Activated CD4-positive, alpha-beta T cell treated with anti-CD3 and anti-CD28 coated beads, Interleukin-2, amount 50 U/mL, for 24 hours (primary cell): ENCODE measurements around the gene PIGBOS1.
"Not testable (repeated sequence)": the region's sequence is repeated elsewhere in the genome, so short reads cannot be mapped to it uniquely, and the experiment has no call there.

Experiments
- DNase-seq, 2 donors: peaks; one replicate each; pipeline ENCODE4 v3.0.0-alpha.2; 2020; ENCODE audit warnings: low read depth in 1 of 2, low spot score in 1 of 2

PIGBOS1 gene

DNA sequence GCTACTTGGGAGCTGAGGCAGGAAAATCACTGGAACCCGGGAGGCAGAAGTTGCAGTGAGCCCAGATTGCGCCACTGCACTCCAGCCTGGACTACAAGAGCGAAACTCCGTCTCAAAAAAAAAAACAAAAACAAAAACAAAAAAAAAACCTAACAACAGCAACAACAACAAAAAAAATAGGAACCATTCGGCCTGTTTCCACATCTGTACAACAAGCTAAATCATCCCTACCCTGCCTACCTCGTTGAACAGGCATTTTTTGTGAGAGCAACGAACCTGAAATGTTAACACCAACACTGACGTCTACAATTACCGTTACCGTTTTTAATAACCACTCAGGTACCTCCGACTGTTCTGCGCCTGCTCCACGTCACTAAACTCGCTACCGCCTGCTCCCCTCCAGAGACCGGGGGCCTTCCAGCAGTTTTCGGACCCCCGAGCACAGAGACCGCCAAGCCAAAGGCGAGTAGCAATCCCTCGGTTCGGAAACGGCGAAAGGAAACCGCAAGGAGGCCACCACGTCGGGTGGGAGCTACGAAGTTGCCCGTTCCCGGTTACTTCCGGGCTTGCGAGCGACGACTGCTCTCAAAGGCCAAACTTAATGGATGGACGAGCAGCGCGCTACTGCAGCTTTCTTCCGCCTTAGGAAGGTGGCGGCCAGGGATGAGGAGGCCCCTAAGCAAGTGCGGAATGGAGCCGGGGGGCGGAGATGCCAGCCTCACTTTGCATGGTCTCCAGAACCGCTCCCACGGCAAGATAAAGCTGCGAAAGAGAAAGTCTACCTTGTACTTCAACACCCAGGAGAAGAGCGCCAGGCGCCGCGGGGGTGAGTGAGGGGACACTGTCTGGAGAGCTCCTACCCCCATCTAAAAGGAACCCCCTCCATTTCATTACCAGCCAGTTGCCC lies at the start of gene PIGBOS1, which contains the start of gene PIGB:
TSS of gene PIGBOS1 (minus strand) at position 536 of the 907 bp plus-strand sequence. CDS start 1,331 bp downstream, outside the sequence.
TSS of gene PIGB (plus strand) at position 635 of the 907 bp plus-strand sequence. CDS start at position 664, 29 bp downstream.
- peak; percentile 65 to 71 for DNase-seq

- no peak for DNase-seq
These were observed 48.1 kb upstream of the PIGBOS1 start for GRCh38 chr15:55366981-55367380.

GRCh38 chr15:55362641-55363040 lies 43.7 kb upstream of the PIGBOS1 start:
- no peak for DNase-seq

DNA sequence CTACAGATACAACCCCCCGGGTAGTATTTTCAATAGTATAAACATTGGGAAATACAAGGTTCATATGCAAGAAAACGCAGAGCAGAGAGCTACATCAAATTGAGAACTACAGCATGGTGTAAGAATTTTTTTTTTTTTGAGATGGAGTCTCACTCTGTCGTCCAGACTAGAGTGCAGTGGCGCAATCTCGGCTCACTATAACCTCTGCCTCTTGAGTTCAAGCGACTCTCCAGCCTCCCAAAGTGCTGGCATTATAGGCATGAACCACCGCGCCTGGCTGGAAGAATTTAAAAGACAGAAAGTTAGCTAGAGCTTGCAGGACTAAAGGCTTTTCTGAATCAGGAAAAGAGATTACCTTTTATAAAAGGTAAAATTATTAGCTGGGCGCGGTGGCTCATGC lies 42.1 kb upstream of the PIGBOS1 start:
- no peak for DNase-seq

- no peak for DNase-seq
These were observed 41.3 kb upstream of the PIGBOS1 start for GRCh38 chr15:55360256-55360655.

GRCh38 chr15:55358471-55358870 lies 39.5 kb upstream of the PIGBOS1 start:
- no peak for DNase-seq

GRCh38 chr15:55357774-55358173 lies 38.9 kb upstream of the PIGBOS1 start:
- no peak for DNase-seq

GRCh38 chr15:55356985-55357585 lies 38.2 kb upstream of the PIGBOS1 start:
- no peak for DNase-seq

DNA sequence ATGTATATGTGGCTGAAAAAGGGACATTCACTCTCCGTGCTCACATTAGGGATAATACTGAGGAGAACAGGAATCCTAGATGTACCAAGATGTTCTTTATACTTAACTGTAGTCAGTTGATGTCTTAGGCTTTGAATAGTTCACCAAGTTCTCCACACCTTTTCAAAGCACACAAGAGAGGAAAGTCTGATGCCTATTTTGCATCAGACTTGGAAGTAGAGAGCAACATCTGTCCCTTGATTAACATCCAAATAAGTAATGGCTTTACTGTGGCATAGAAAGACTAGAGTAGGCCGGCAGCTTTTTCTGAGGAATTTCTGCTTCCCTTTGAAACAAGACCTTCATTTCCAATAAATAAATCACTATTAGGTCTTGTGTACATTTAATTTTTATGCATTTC lies 34.1 kb upstream of the PIGBOS1 start:
- no peak for DNase-seq

DNA sequence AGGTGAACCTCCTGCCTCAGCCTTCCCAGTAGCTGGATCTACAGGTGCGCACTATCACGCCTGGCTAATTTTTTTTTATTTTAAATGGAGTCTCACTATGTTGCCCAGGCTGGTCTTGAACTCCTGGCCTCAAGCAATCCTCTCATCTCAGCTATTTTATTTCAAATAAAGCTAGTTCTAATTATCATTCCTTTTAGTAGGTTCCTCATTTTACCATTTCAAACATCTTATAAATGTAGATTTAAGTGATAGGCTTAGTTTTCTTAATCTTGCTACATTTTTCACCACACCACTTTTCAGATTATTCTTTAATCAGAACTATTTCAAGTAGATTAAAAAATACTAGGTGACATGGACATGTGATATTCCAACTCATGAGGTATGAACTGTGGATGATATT lies 30.4 kb upstream of the PIGBOS1 start:
- no peak for DNase-seq

DNA sequence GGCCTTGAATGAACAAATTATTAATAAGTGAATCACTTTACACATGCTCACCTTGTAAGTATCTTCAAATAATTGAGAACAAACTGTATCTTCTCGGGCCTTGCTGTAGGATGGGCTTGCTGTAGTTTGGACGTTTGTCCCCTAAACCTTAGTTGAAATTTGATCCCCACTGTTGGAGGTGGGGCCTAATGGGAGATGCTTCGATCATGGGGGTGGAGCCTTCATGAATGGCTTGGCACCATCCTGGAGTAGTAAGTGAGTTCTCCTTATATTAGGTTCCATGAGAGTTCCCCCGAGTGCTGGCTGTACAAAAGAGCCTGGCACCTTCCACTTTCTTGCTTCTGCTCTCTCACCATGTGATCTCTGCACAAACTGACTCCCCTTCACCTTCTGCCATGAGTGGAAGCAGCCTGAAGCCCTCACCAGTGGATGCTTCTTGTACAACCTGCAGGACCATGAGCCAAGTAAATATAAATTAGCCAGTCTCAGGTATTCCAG lies 29.4 kb upstream of the PIGBOS1 start:
- DNase-seq: no peak

GRCh38 chr15:55344206-55344605 lies 25.3 kb upstream of the PIGBOS1 start:
- no peak for DNase-seq

GRCh38 chr15:55343168-55343567 lies 24.2 kb upstream of the PIGBOS1 start:
- no peak for DNase-seq

DNA sequence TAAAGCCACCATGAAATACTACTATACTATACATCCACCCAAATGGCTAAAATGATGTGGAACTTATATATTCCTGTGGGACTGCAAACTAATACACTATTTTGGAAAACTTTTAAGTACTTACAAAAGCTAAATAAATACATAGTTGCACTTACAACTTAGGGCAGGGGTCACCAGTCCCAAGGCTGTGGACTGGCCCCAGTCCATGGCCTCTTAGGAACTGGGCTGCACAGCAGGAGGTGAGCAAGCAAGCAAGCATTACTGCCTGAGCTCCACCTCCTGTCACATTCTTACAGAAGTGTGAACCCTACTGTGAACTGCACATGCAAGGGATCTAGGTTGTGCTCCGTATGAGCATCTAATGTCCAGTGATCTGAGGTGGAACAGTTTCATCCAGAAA lies 18.2 kb upstream of the PIGBOS1 start:
- no peak for DNase-seq

DNA sequence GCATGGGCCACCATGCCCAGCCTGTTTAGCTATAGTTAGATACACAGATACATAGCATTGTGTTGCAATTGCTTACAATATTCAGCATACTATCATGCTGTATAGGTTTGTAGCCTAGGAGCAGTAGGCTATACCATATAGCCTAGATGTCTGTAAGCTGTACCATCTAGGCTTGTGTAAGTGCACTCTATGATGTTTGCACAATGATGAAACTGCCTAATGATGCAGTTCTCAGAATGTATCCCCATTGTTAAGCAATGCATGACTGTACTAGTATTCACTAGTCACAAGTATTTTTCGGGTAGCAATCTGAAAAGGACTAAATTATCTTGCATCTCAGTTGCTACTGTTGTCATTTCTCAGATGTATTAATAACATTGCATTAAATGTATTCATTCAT lies 16.1 kb upstream of the PIGBOS1 start:
- DNase-seq: no peak

DNA sequence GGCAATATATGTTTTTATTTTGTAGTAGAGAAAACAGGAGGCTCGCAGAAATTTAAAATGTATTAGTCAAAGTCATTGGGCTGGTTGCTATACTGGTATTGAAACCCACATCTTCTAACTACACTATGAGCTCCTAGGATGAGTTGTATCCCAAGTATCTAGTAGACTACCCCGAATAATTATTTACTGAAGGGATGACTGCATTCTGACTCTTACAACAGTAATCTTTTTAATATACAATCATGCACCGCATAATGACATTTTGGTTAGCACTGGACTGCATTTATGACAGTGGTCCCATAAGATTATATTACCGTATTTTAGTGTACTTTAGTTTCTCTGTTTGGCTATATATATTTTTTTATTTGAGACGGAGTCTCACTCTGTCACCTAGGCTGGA lies 15.4 kb upstream of the PIGBOS1 start:
- no peak for DNase-seq

- no peak for DNase-seq
These were observed 8.5 kb upstream of the PIGBOS1 start for GRCh38 chr15:55327387-55327786.

DNA sequence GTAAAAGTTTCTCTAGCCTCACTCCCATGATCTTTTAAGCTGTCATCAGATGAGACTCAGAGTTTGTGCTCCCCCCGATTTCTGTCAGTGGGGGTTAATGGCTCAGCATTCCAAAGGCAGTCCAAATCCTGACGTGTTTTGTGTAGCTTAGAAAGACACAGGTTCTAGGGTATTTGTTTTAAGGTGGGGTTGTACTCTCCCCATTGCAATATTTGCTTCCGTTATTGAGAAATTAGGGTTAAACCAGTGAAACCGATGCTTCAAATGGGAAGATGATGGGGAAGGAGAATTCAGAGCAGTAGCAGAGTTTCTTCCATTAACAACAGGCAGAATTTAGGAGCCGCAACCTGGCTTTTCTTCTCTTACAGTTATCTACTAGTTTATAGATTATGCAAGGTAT lies 3.5 kb upstream of the PIGBOS1 start:
- no peak for DNase-seq

DNA sequence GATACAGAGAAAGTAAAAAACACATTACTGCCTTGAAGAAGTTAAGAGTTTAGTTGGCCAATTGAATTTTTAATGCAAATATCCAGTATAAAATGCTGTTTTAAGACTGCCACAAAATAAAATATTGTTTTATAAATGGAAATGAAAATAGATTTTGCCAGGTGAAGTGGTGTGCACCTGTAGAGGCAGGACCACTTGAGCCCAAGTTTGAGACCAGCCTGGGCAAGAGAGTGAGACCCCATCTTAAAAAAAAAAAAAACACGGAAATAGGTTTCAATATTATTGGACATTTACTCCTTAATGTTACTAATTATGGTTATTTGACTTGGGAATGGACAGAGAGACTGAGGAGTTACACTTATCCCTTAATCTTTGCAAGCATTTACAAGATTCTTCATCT lies 2.0 kb upstream of the PIGBOS1 start:
- no peak for DNase-seq

GRCh38 chr15:55320238-55320550 lies 1.3 kb upstream of the PIGBOS1 start:
- DNase-seq: no peak

DNA sequence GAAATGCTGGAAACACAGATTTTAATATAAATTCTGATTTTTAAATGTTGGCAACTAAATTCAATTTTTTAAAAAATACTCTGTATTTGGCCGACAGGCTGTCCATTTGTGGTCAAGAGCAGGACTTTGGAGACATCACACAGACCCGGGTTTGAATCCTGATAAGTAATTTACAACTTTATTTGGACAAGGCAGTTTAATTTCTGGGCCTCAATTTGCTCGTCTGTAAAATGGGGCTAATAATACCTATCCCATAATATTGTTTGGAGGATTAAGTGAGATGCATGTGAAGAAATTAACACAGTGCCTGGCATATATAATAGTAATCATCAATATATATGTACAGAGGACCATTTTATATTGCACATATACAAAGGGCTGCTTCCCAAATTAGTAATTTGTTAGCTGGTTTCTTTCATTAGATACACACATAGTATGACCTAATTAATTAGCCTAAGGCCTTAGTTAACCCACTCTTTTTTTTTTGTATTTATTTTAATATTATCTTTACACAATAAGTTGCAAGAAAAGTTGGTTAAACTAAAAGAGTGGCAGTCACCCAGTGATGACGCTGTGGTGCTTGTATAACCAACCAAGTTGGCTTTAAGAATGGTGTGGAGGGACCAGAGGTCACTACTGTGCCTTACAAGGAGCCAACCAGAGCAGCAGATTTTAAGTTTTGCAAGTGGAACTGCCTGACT lies 764 bp upstream of the PIGBOS1 start:
- DNase-seq: no peak

DNA sequence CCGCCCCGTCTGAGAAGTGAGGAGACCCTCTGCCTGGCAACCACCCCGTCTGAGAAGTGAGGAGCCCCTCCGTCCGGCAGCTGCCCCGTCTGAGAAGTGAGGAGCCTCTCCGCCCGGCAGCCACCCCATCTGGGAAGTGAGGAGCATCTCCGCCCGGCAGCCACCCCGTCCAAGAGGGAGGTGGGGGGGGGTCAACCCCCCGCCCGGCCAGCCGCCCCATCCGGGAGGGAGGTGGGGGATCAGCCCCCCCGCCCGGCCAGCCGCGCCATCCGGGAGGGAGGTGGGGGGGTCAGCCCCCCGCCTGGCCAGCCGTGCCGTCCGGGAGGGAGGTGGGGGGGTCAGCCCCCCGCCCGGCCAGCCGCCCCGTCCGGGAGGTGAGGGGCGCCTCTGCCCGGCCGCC lies 16.1 kb downstream of the PIGBOS1 start:
- not testable (repeated sequence) for DNase-seq
